Posterior vena cava (tissue), 2 donors: ENCODE measurements around the gene C15orf61. TPM values are rescaled to one million over a fixed set of nuclear protein-coding genes. Genes with fewer than 3 reads are reported as not detected.

Experiments
- DNase-seq: peaks from one replicate; pipeline ENCODE4 v3.0.0-alpha.2; 2020; ENCODE audit warnings: low spot score
- intact Hi-C, 2 donors: fragments of 100-400 bp; cut with DNase I; formaldehyde crosslinking; loops; one replicate each; pipeline versions ENCODE4 v1.14.1 to v1.14.2; 2022 to 2023
- total RNA-seq, 2 donors: library from RNA; stranded (reverse); fragmentation: NEBNext Ultra II Directional; extraction: Animal tissue kit (Norgen Biotek cat#: 25700); gene quantifications; one replicate each; pipeline ENCODE4 v1.2.1, GENCODE V29; 2021
- donor health status: DM: yes; HTN: yes; CAD: no.
- donor health status: DM: yes; HTN: yes; CAD: no.

C15orf61 gene
- total RNA-seq, 2 donors from 2014 or later: 5.2 TPM

- no peak for DNase-seq
- intact Hi-C loops: no loop called here
These were observed 9.3 kb upstream of the C15orf61 start for GRCh38 chr15:67511606-67512005.

- intact Hi-C loops: no loop called here
- DNase-seq: no peak
These were observed 8.8 kb upstream of the C15orf61 start for GRCh38 chr15:67512140-67512539.

GRCh38 chr15:67512933-67513714 is 7.8 kb upstream of the C15orf61 start:
- intact Hi-C loops: no loop called here
- DNase-seq: no peak

GRCh38 chr15:67515090-67515489 is 5.8 kb upstream of the C15orf61 start:
- intact Hi-C loops: no loop called here

DNA sequence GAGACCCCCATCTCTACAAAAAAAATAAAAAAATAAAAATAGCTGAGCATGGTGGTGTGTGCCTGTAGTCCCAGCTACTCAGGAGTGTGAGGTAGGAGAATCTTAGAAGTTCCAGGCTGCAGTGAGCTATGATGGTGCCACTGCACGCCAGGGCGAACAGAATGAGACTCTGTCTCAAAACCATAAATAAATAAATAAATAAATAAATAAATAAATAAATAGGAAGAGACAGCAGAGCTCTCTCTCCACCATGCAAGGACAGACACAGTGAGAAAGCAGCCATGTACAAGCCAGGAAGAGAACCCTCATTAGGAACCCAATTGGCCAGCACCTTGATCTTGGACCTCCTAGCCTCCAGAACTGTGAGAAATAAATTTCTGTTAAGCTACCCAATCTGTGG is 5.4 kb upstream of the C15orf61 start:
- DNase-seq: no peak
- intact Hi-C loops: no loop called here

More at GRCh38 chr15:67515090-67515489, 5.8 kb upstream of the C15orf61 start:
- no peak for DNase-seq

GRCh38 chr15:67520321-67521028 is 456 bp upstream of the C15orf61 start:
- peak; percentile 83 for DNase-seq
- intact Hi-C loops: no loop called here

GRCh38 chr15:67521783-67522568 is 1.0 kb downstream of the C15orf61 start:
- no peak for DNase-seq
- intact Hi-C loops: no loop called here

GRCh38 chr15:67523330-67523729 is 2.4 kb downstream of the C15orf61 start:
- DNase-seq: no peak
- intact Hi-C loops: no loop called here

- intact Hi-C loops: no loop called here
- no peak for DNase-seq
These were observed 3.3 kb downstream of the C15orf61 start for GRCh38 chr15:67524235-67524634.

DNA sequence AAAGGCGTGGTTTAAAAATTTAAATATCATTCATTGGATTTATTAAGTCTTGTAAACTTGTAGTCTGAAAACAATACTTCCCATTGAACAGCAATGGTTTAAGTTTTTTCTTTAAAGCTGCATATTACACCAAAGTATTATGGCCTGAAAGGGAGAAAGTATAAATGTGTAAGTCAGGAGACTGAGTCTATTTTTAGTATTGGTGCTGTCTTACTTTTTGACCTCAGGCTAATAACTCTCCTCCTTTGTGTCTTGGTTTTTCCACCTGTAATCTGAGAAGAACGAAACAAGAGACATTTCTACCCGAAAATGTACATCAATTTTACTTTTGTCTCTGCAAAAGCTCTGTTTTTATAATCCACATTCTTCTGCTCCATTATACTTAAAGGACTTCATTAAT is 7.6 kb downstream of the C15orf61 start:
- intact Hi-C loops: no loop called here
- no peak for DNase-seq

DNA sequence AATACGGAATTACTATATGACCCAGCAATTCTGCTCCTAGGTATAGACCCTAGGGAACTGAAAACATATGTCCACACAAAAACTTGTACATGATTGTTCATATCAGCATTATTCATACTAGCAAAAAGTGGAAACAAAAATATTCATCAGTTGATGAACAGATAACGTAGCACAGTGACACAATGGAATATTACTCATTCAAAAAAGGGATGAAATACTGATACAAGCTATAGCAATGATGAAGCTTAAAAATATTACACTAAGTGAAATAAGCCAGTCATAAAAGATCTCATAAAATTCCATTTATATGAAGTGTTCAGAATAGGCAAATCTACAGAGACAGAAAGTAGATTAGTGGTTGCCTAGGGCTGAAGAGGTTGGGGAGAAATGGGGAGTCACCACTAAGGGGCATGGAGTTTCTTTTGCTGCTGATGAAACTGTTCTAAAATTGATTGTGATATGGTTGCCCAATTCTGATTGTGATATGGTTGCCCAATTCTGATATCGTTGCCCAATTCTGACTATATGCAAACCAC is 10.5 kb downstream of the C15orf61 start:
- intact Hi-C loops: no loop called here

GRCh38 chr15:67533873-67534272 is 12.9 kb downstream of the C15orf61 start:
- intact Hi-C loops: no loop called here
- DNase-seq: no peak

More for the DNA sequence above, 10.5 kb downstream of the C15orf61 start:
- no peak for DNase-seq

- DNase-seq: no peak
- intact Hi-C loops: no loop called here
These were observed 13.4 kb downstream of the C15orf61 start for GRCh38 chr15:67534360-67534759.

DNA sequence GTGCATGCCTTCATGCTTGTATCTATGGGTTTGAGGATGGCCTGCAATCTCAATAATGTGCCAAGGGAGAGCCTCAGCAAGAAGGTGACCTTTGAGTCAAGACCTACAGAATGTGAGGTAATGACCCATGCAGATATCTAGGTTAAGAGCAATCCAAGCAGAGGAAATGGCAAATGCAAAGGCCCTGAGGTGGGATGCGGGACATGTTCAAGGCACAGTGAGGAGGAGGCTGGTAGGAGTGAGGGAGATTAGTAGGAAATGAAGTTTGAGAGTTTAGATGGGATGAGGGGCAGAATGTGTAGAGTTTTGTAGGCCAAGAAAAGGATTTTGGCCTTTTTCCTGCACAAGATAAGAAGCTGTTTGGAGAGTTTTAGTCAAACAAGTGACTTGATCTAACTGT is 16.8 kb downstream of the C15orf61 start:
- intact Hi-C loops: no loop called here
- DNase-seq: no peak

GRCh38 chr15:67542420-67543347 is 21.8 kb downstream of the C15orf61 start, which contains the start of gene MAP2K5:
TSS of gene MAP2K5 (plus strand) at chr15:67542703. CDS start at chr15:67543336, 633 bp downstream.
- peak; percentile 96 for DNase-seq
- intact Hi-C loops: no loop called here

- no peak for DNase-seq
- intact Hi-C loops: no loop called here
These were observed 22.4 kb downstream of the C15orf61 start for GRCh38 chr15:67543348-67543718.

- no peak for DNase-seq
- intact Hi-C loops: no loop called here
These were observed 23.5 kb downstream of the C15orf61 start for GRCh38 chr15:67544475-67544874.

- intact Hi-C loops: no loop called here
- no peak for DNase-seq
These were observed 24.9 kb downstream of the C15orf61 start for GRCh38 chr15:67545864-67546263.

DNA sequence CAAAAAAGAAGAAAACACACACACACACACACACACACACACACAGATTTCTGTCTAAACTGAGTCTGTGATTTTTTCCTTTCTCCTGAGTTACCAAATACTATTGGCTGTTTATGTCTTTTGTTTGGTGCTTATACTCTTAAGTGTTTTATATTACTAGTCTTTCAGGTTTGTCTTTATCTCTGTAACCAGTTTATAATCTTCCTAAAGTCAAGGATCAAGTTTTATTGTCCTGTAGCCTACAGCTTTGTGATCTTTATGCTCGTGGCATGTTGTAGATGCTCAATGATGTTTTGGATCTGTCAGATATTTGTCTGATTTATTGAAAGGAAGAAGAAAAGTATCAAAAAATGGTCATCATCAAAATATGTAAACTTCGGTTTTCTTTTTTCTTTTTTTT is 26.1 kb downstream of the C15orf61 start:
- intact Hi-C loops: no loop called here
- DNase-seq: no peak
